PC-3 (cell line): ENCODE measurements around the gene PROSER2. TPM values are rescaled to one million over a fixed set of nuclear protein-coding genes. Genes with fewer than 3 reads are reported as not detected.

Experiments used
- ATAC-seq: fragments of 200-7000 bp; cut with Tn5 transposase; 2 replicates; pipeline ENCODE4 v1.9.1; 2020; ENCODE audit warnings: mild to moderate bottlenecking, moderate library complexity
- BruUV-seq: library from RNA; stranded (reverse); fragments of 400-500 nt; replicated peaks from 2 replicates; lab custom pipeline; 2021; lab: Mats Ljungman, UMichigan
- CTCF ChIA-PET: fragments of 300-600 bp; sonication (Branson Sonifier 250); formaldehyde crosslinking; loops from one replicate; lab custom pipeline; 2022; ENCODE audit warnings: antibody characterized with exemption; lab: Charles Lee
- POLR2A ChIA-PET: fragments of 300-600 bp; sonication (Branson Sonifier 250); formaldehyde crosslinking; loops from one replicate; lab custom pipeline; 2022; ENCODE audit warnings: antibody characterized with exemption; ENCODE audit not compliant: unreplicated experiment; lab: Charles Lee
- DNase-seq: peaks from one replicate; pipeline ENCODE4 v3.0.0-alpha.2; 2015
- H2AFZ ChIP-seq: fragments of 300-600 bp; sonication (generic); 2 replicates; pipeline ENCODE4 v1.6.0; 2016; ENCODE audit warnings: antibody characterized with exemption, low read length
- H3F3A ChIP-seq: fragments of 300-600 bp; sonication (generic); one replicate; pipeline ENCODE4 v1.6.0; 2017; ENCODE audit warnings: antibody characterized with exemption, low read length, control low read depth, mild to moderate bottlenecking; ENCODE audit not compliant: unreplicated experiment
- H3K27ac ChIP-seq: fragments of 300-600 bp; sonication (generic); 2 replicates; pipeline ENCODE4 v1.5.1; 2016; ENCODE audit warnings: mild to moderate bottlenecking, low read length
- H3K27me3 ChIP-seq: fragments of 300-600 bp; sonication (generic); 2 replicates; pipeline ENCODE4 v1.6.1; 2016; ENCODE audit warnings: low read length, mixed read lengths
- H3K36me3 ChIP-seq: fragments of 300-600 bp; sonication (generic); 2 replicates; pipeline ENCODE4 v1.6.1; 2016; ENCODE audit warnings: low read depth, mixed run types, low read length, mixed read lengths
- H3K4me1 ChIP-seq: fragments of 300-600 bp; sonication (generic); 2 replicates; pipeline ENCODE4 v1.5.1; 2016; ENCODE audit warnings: low read length; ENCODE audit not compliant: insufficient read depth
- H3K4me2 ChIP-seq: fragments of 300-600 bp; sonication (generic); 2 replicates; pipeline ENCODE4 v1.6.0; 2016; ENCODE audit warnings: low read length
- H3K4me3 ChIP-seq: fragments of 300-600 bp; sonication (generic); 2 replicates; pipeline ENCODE4 v1.5.1; 2016; ENCODE audit warnings: mild to moderate bottlenecking, low read length, mixed read lengths
- H3K79me2 ChIP-seq: fragments of 300-600 bp; sonication (generic); 2 replicates; pipeline ENCODE4 v1.6.1; 2017; ENCODE audit warnings: low read length, mixed read lengths
- H3K9ac ChIP-seq: fragments of 300-600 bp; sonication (generic); 2 replicates; pipeline ENCODE4 v1.6.0; 2016; ENCODE audit warnings: mild to moderate bottlenecking, low read length
- H3K9me2 ChIP-seq: fragments of 300-600 bp; sonication (generic); replicated peaks from 2 replicates; pipeline ENCODE4 v1.6.1; 2016; ENCODE audit warnings: mixed run types, low read length, mixed read lengths
- H3K9me3 ChIP-seq: fragments of 300-600 bp; sonication (generic); 2 replicates; pipeline ENCODE4 v1.6.1; 2016; ENCODE audit warnings: low read length, mixed read lengths
- H4K20me1 ChIP-seq: fragments of 300-600 bp; sonication (generic); 2 replicates; pipeline ENCODE4 v1.6.1; 2016; ENCODE audit warnings: low read length, mixed read lengths
- EZH2 ChIP-seq: fragments of 300-600 bp; sonication (generic); IDR thresholded peaks from one replicate; pipeline ENCODE4 v1.6.1; 2017; ENCODE audit warnings: antibody characterized with exemption, mild to moderate bottlenecking, low read length; ENCODE audit not compliant: unreplicated experiment
- EZH2phosphoT487 ChIP-seq: fragments of 300-600 bp; sonication (generic); IDR thresholded peaks from 2 replicates; pipeline ENCODE4 v1.6.1; 2018; ENCODE audit warnings: mild to moderate bottlenecking, antibody characterized with exemption, low read length, borderline replicate concordance
- intact Hi-C: fragments of 100-400 bp; cut with micrococcal nuclease; formaldehyde crosslinking; loops from 2 replicates; pipeline ENCODE4 v1.9.0; 2023
- total RNA-seq: library from RNA; depleted of rRNA; stranded (reverse); fragments of >200 nt; gene quantifications from 2 replicates; pipeline ENCODE4 v1.2.3, GENCODE V29; 2014
- TF ChIP-seq, protein P1 (sequence below): fragments of 300-600 bp; sonication (generic); conservative IDR thresholded peaks from 2 replicates; pipeline ENCODE4 v1.5.1; 2017; ENCODE audit warnings: antibody characterized with exemption, low read depth, mild to moderate bottlenecking, low read length

PROSER2 gene
- total RNA-seq, 1 experiment from 2014 or later, result 52.5 TPM

DNA sequence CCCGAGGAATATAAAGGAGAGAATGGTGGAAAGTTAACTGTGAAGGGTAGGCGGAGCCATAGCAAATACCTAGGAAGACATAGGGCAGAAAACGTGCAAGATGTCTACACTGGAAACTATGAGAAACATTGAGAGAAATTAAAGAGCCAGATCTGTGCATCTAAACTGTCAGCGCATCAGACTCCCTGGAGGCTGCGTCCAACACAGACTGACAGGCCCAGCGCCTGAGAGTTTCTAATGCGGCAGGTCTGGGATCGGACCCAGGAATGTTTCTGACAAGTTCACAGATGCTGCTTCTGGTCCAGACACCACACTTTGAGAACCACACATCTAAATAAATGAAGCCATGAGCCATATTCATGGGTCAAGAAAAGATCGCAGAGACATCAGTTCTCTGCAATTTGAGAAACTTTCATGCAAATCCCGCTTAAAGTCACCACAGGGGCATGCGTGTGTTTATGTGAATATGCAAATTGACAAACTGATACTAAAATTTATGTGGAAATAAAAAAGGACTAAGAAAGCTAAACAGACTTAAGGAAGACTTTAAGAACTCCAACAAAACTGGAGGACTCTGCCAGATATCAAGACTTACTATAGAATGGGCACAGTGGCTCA, 38.8 kb downstream of the PROSER2 start:
- Histone ChIP-seq H3K4me1 (no peaks in the 10 kb centered on the region), H3K27me3 (no peaks in the 10 kb centered on the region), H3K79me2 (peaks cover 25% of the 10 kb centered on the region; the same call in 1 of the 2 replicates), H3K4me2 (no peak overlapping the region), H3F3A (no peaks in the 10 kb centered on the region), H3K27ac (no peak overlapping the region), H4K20me1 (no peaks in the 10 kb centered on the region), H3K9me2 (no peaks in the 10 kb centered on the region), H3K9me3 (no peaks in the 10 kb centered on the region), H3K9ac (no peak overlapping the region), H2AFZ (no peak overlapping the region), H3K4me3 (no peak overlapping the region), H3K36me3 (peaks cover 7% of the 10 kb centered on the region)
- intact Hi-C loops, result no loop called here
- DNase-seq (no peak), ATAC-seq (no peak)
- ChIA-PET CTCF (no interaction called here), POLR2A (no interaction called here)
- no TSS peak for BruUV-seq
- no peak for TF ChIP-seq EZH2

DNA sequence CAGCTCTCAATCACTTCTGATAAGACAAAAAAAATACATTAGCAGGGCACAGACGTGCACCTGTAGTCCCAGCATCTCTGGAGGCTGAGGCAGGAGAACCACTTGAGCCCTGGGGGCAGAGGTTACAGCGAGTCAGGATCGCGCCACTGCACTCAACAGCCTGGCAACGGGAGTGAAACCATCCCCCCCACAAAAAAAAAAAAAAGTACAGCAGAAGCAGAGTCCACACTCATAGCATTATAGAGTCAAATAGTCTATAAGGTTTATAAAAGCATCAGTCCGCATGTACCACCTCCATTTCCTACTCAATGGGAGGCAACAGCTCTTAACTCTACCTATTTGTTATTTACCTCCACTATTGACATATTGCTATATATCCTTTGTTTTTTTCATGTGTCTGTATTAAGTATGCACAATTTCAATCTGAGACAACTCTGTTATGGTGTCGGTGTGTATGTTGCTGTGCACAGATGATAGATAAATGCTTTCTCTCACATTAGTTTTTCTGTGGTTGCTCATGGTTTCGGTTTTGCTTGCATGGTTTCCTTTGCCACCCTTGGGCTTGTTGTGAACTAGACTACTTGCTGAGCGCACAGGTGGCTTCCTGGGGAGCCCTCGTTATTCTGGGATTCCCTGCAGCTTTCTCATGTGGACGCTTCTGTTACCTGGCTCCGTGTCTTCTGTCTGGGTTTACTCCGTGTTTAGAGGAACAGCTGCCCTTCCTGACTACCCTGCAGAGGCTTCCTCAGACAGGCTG, 40.4 kb downstream of the PROSER2 start:
- no peak for DNase-seq
- intact Hi-C loops, result no loop called here
- H3K36me3 ChIP-seq, result peaks cover 4% of the 10 kb centered on the region
- H3K79me2 ChIP-seq, result peaks cover 16% of the 10 kb centered on the region; the same call in 1 of the 2 replicates
- H3K4me1 ChIP-seq, result no peaks in the 10 kb centered on the region
- ATAC-seq, result no peak
- BruUV-seq, result no TSS peak
- H4K20me1 ChIP-seq, result no peaks in the 10 kb centered on the region
- no peak overlapping the region for H3K4me2 ChIP-seq
- H3K4me3 ChIP-seq, result no peak overlapping the region
- H2AFZ ChIP-seq, result no peak overlapping the region
- ChIA-PET POLR2A (no interaction called here), CTCF (no interaction called here)
- no peaks in the 10 kb centered on the region for H3K9me2 ChIP-seq
- no peaks in the 10 kb centered on the region for H3F3A ChIP-seq
- TF ChIP-seq, protein P1, sequence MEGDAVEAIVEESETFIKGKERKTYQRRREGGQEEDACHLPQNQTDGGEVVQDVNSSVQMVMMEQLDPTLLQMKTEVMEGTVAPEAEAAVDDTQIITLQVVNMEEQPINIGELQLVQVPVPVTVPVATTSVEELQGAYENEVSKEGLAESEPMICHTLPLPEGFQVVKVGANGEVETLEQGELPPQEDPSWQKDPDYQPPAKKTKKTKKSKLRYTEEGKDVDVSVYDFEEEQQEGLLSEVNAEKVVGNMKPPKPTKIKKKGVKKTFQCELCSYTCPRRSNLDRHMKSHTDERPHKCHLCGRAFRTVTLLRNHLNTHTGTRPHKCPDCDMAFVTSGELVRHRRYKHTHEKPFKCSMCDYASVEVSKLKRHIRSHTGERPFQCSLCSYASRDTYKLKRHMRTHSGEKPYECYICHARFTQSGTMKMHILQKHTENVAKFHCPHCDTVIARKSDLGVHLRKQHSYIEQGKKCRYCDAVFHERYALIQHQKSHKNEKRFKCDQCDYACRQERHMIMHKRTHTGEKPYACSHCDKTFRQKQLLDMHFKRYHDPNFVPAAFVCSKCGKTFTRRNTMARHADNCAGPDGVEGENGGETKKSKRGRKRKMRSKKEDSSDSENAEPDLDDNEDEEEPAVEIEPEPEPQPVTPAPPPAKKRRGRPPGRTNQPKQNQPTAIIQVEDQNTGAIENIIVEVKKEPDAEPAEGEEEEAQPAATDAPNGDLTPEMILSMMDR, result no peak
- TF ChIP-seq EZH2phosphoT487 (no peak), EZH2 (no peak)
- no peak overlapping the region for H3K9ac ChIP-seq
- no peaks in the 10 kb centered on the region for H3K9me3 ChIP-seq
- H3K27me3 ChIP-seq, result no peaks in the 10 kb centered on the region
- no peak overlapping the region for H3K27ac ChIP-seq

DNA sequence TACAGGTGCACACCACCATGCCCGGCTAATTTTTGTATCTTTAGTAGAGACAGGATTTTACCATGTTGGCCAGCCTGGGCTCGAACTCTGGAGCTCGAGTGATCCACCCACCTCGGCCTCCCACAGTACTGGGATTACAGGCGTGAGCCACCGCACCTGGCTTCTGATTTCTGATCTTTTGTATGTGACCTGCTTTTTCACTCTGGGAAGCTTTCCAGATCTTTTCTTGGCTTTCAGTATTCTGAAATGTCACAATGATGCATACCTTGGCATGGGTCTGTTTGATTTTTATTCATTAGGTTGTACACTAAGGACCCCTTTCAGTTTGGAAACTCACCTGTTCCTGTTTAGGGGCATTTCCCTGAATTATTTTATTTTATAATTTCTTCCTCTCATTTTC, 41.6 kb downstream of the PROSER2 start:
- Histone ChIP-seq H3F3A (no peaks in the 10 kb centered on the region), H3K4me1 (no peaks in the 10 kb centered on the region), H2AFZ (no peak overlapping the region), H3K4me2 (no peak overlapping the region), H3K4me3 (no peak overlapping the region), H3K9me2 (no peaks in the 10 kb centered on the region), H3K9me3 (no peaks in the 10 kb centered on the region), H3K36me3 (peaks cover 4% of the 10 kb centered on the region), H3K27me3 (no peaks in the 10 kb centered on the region), H3K9ac (no peak overlapping the region), H3K79me2 (peaks cover 15% of the 10 kb centered on the region; the same call in 1 of the 2 replicates), H3K27ac (no peak overlapping the region), H4K20me1 (no peaks in the 10 kb centered on the region)
- BruUV-seq, result no TSS peak
- POLR2A ChIA-PET, result no interaction called here
- CTCF ChIA-PET, result no interaction called here
- TF ChIP-seq, protein P1, result no peak
- TF ChIP-seq EZH2, result no peak
- TF ChIP-seq EZH2phosphoT487, result no peak
- DNase-seq (no peak), ATAC-seq (no peak)
- intact Hi-C loops, result no loop called here
